Activated naive CD4-positive, alpha-beta T cell treated with anti-CD3 and anti-CD28 coated beads, Interleukin-2, amount 50 U/mL, for 24 hours (primary cell): ENCODE results near the gene LRRC7.

ENCODE experiments used
- H3K27ac Mint-ChIP-seq: one replicate; pipeline ENCODE4 v1.8.0; 2021; ENCODE audit warnings: mild to moderate bottlenecking, mixed read lengths
- H3K27me3 Mint-ChIP-seq: one replicate; pipeline ENCODE4 v1.8.0; 2021; ENCODE audit warnings: mixed read lengths
- H3K36me3 Mint-ChIP-seq: one replicate; pipeline ENCODE4 v1.8.0; 2021; ENCODE audit warnings: mixed read lengths
- H3K4me1 Mint-ChIP-seq: one replicate; pipeline ENCODE4 v1.8.0; 2021; ENCODE audit warnings: mixed read lengths
- H3K4me3 Mint-ChIP-seq: one replicate; pipeline ENCODE4 v1.8.0; 2021; ENCODE audit warnings: mild to moderate bottlenecking, mixed read lengths
- H3K9me3 Mint-ChIP-seq: one replicate; pipeline ENCODE4 v1.8.0; 2021; ENCODE audit warnings: mixed read lengths

The LRRC7 gene

DNA sequence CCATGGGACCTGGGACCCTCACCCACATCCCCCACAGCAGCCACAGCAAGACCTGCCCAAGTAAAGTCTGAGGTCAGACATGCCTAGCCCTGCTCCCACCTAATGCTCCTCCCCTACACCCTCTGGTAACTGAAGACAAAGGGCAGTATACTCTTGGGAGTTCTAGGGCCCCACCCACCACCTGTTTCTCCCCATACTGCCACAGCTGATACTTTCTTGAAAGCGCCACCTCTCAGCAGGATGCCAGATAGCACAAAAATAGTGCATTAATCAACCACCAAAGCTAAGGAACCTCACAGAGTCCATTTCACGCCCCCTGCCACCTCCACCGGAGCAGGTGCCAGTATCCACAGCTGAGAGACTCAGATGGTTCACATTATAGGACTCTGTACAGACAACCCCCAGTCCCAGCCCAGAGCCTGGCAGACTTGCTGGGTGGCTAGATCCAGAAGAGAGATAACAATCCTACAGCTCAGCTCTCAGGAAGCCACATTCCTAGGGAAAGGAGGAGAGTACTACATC lies 399.6 kb downstream of the LRRC7 start:
- H3K27ac Mint-ChIP-seq, result no peak overlapping the region
- H3K36me3 Mint-ChIP-seq, result no peaks in the 10 kb centered on the region
- H3K4me3 Mint-ChIP-seq, result no peak overlapping the region
- H3K27me3 Mint-ChIP-seq, result no peaks in the 10 kb centered on the region
- H3K9me3 Mint-ChIP-seq, result peaks cover 16% of the 10 kb centered on the region
- H3K4me1 Mint-ChIP-seq, result no peaks in the 10 kb centered on the region

DNA sequence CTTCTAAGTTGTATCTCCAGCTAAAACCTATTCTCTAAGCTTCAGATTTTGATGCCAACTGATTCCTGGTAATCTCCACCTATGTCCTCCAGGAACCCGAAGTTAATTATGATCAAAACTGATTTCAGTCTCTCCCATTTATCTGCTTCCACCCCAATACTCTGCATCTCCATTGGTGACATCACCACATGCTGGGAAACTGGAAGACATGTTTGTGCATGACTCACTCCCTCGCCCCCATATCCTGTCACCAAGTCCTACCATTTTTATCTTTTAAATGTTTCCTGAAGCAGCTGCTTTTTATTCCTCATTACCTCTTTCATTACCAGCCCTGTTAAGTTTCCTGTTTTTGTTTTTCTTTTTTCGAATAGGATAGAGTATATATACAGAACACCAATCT lies 409.2 kb downstream of the LRRC7 start:
- no peaks in the 10 kb centered on the region for H3K4me1 Mint-ChIP-seq
- H3K4me3 Mint-ChIP-seq, result no peak overlapping the region
- no peaks in the 10 kb centered on the region for H3K36me3 Mint-ChIP-seq
- peaks cover 10% of the 10 kb centered on the region for H3K9me3 Mint-ChIP-seq
- no peaks in the 10 kb centered on the region for H3K27me3 Mint-ChIP-seq
- no peak overlapping the region for H3K27ac Mint-ChIP-seq

DNA sequence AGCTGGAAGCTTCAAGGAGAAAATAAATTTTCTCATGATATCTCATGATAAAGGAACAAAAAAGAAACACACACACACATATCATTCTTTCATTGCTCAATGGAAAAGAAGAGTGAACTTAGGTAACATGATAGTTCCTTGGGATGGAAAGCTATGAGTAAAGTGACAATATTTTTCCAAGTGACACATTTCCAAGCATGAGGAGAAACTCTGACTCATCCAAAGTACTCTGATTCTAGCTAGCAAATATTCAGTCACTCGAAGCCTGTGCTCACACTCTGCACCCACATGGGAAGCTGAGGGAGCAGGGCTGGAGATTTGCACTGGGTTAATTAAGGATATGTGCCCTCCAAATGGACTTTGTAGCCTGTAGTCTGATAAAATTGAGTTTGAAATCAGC lies 415.3 kb downstream of the LRRC7 start:
- Mint-ChIP-seq H3K27me3 (no peaks in the 10 kb centered on the region), H3K9me3 (no peaks in the 10 kb centered on the region), H3K4me1 (no peaks in the 10 kb centered on the region), H3K27ac (peak overlapping the region; percentile 10), H3K36me3 (no peaks in the 10 kb centered on the region), H3K4me3 (no peak overlapping the region)

DNA sequence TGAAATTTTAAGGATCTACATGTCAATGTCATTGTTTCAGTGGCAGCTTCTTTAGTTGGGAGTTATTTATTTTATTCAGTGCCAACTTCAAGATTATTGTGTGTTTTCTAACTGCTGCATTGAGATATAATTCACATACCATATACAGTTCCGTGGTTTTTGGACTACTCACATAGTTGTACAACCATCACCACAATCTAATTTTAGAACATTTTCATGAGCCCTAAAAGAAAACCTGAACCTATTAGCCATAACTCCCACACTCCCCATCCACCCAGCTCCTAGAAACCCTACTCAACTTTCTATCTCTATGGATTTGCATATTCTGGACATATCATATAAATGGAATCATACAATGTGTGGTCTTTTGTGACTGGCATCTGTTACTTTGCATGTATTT lies 417.7 kb downstream of the LRRC7 start:
- H3K4me1 Mint-ChIP-seq, result no peaks in the 10 kb centered on the region
- H3K36me3 Mint-ChIP-seq, result no peaks in the 10 kb centered on the region
- H3K4me3 Mint-ChIP-seq, result no peak overlapping the region
- H3K27ac Mint-ChIP-seq, result no peak overlapping the region
- no peaks in the 10 kb centered on the region for H3K27me3 Mint-ChIP-seq
- H3K9me3 Mint-ChIP-seq, result no peaks in the 10 kb centered on the region

DNA sequence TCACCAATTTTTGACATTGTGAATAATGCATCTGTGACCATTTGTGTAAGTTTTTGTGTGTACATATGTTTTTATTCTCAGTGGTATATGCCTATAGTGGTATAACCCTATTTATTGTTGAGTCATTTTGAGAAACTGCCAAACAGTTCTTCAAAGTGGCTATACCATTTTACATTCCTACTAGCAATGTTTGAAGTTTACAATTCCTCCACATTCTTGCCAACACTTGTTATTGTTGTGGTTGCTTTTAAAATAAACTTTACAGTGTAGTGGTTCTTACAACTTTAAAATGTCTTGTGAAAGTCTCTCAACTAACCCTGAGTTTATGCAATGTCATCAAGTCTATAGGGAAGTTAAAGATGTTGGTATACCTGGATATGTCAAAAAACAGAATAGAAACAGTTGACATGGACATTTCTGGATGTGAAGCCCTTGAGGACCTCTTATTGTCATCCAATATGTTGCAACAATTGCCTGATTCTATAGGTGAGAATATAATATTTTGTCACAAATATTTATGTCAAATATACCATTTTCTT lies 418.2 kb downstream of the LRRC7 start:
- H3K36me3 Mint-ChIP-seq, result no peaks in the 10 kb centered on the region
- H3K4me1 Mint-ChIP-seq, result no peaks in the 10 kb centered on the region
- H3K4me3 Mint-ChIP-seq, result no peak overlapping the region
- H3K27ac Mint-ChIP-seq, result no peak overlapping the region
- H3K27me3 Mint-ChIP-seq, result no peaks in the 10 kb centered on the region
- no peaks in the 10 kb centered on the region for H3K9me3 Mint-ChIP-seq

DNA sequence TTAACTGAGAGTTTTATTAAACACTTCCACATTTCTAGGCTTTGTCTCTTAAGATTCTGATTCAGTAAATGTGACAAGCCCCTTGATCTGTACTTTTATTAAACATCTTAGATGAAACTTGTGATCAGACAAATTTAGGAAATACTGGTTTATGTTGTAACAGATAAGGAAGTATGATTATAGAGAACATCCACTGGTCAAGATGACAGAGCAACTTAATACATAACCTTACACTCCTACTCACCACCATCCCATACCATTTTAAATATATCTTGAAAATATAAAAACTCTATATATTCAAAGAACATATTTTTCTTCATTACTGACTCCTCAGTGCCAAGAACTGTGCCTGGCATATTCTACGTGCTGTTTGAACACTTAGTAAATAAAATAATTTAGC lies 420.2 kb downstream of the LRRC7 start:
- no peaks in the 10 kb centered on the region for H3K4me1 Mint-ChIP-seq
- H3K36me3 Mint-ChIP-seq, result no peaks in the 10 kb centered on the region
- no peak overlapping the region for H3K27ac Mint-ChIP-seq
- no peaks in the 10 kb centered on the region for H3K27me3 Mint-ChIP-seq
- H3K4me3 Mint-ChIP-seq, result no peak overlapping the region
- no peaks in the 10 kb centered on the region for H3K9me3 Mint-ChIP-seq

DNA sequence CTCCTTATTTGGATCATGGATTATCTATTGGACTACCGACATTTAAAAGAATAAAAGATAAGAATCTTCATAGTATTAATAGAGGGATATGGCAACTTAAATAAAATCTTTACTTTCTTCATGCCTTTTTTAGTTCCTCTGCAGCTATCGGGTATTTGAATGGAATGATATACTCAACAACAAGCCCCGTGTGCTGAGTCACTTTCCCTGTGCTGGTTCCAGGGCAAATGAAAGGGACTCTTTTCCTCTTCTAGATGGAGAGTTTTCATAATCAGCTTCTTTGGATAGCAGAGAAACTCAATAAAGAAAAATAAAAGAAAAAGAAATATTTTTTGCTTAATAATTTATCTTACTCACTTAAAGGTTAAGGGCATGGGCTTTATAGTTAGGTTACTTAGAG lies 423.9 kb downstream of the LRRC7 start:
- Mint-ChIP-seq H3K27ac (no peak overlapping the region), H3K4me1 (no peaks in the 10 kb centered on the region), H3K9me3 (no peaks in the 10 kb centered on the region), H3K4me3 (no peak overlapping the region), H3K36me3 (no peaks in the 10 kb centered on the region), H3K27me3 (no peaks in the 10 kb centered on the region)

DNA sequence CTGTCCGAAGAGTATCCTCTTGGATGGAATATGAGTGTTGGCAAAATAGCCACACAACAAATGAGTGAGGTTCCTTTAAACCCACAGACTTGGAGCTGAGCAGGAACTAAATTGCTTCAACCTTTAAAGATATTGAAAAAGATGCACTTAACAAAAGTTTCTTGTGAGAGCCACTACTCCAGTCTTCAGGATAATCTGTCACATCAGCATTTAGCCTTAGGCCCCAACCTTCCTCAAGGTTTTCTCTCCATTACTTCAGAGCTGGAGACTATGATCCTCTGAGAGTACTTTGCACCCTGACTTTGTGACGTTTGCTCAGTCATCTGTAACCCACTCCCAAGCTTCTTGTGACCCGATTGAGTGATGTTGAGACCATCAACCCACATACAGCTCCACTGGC lies 424.9 kb downstream of the LRRC7 start:
- Mint-ChIP-seq H3K27ac (no peak overlapping the region), H3K4me3 (no peak overlapping the region), H3K27me3 (no peaks in the 10 kb centered on the region), H3K36me3 (no peaks in the 10 kb centered on the region), H3K9me3 (no peaks in the 10 kb centered on the region), H3K4me1 (no peaks in the 10 kb centered on the region)

DNA sequence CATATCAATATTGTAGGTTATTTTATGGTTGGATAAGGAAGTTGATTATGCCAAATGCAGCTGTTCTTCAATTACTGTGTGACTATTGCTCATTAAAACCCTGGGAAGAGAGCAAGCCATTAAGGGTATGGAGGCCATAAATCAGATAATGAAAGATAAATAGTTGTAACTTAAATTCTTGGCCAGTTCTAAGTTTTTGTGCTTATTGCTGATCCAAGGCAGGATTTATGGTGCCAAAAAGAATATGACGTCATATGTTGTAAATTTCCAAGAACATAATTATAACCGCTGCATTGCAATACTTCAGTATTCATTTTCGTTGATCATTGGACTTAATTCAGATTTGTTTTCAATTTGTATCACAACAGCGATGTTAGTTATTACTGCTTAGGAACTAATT lies 426.1 kb downstream of the LRRC7 start:
- H3K4me1 Mint-ChIP-seq, result no peaks in the 10 kb centered on the region
- H3K27ac Mint-ChIP-seq, result no peak overlapping the region
- H3K9me3 Mint-ChIP-seq, result no peaks in the 10 kb centered on the region
- H3K4me3 Mint-ChIP-seq, result no peak overlapping the region
- H3K36me3 Mint-ChIP-seq, result no peaks in the 10 kb centered on the region
- no peaks in the 10 kb centered on the region for H3K27me3 Mint-ChIP-seq

DNA sequence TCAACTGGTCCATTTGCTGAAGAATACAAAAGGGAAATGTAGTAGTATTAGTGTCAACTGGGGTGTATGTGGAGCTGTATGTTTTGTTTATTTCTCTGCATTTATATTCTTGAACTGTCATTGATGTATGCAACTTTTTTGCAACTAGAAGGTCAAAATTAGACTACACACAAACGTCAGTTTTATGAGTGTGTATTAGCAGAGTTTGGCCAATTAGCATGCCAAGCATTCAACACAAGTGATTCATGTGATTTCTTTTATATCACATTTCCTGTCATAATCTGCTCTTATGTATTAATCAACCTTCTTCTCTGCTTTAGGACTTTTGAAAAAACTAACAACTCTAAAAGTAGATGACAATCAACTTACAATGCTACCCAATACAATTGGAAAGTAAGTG lies 426.5 kb downstream of the LRRC7 start:
- H3K36me3 Mint-ChIP-seq, result no peaks in the 10 kb centered on the region
- no peak overlapping the region for H3K27ac Mint-ChIP-seq
- H3K4me1 Mint-ChIP-seq, result no peaks in the 10 kb centered on the region
- no peaks in the 10 kb centered on the region for H3K9me3 Mint-ChIP-seq
- H3K4me3 Mint-ChIP-seq, result no peak overlapping the region
- H3K27me3 Mint-ChIP-seq, result no peaks in the 10 kb centered on the region

DNA sequence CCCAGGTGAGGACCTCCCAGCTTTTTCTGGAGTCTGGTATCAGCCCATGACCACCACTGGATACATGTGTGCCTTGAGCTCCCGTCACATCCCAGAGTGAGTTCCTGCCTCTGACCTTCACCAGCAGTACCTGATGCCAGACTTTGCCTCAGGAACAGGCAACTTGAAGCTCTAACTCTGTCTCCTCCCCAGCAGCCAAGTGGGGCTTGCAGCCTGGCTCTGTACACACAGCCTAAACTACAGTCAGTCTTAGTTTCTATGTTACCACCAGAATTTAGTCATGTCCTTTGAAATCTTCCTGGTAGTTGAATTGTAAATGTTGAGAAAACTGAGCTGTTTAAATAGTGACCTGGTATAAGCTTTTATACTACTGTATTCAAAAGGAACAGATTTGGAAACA lies 431.1 kb downstream of the LRRC7 start:
- Mint-ChIP-seq H3K4me1 (no peaks in the 10 kb centered on the region), H3K27me3 (no peaks in the 10 kb centered on the region)

DNA sequence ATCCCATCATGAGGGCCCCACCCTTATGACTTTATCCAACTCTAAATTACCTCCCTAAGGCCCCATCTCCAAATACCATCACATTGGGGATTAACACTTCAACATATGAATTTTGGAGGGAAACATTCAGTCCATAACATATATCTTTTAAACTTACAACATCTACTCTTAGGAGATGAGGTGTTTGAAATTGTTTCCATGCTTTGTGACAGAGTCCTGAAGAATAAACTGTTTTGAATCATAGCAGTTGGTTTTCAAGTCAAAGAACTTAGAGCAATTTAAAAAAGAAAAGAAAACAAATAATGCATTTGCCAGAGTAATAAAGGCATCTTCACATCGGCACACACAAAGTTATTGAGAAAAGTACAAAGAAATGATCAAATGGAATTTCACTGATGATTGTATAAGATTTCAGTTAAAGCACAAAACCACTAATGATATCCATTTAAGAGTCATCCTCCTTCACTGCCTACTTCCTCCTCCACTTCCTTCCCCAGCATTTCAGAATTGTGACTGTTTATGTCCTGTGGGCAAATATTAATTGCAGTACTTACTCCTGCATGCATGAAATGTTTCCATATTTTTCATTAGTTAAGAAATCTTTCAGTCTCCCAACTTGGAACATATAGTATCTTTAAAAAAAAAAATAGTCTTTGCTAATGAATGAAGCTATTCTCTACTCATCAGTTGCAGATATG lies 435.6 kb downstream of the LRRC7 start:
- Mint-ChIP-seq H3K36me3 (no peaks in the 10 kb centered on the region), H3K27me3 (no peaks in the 10 kb centered on the region), H3K27ac (no peak overlapping the region)

More for the DNA sequence above, 431.1 kb downstream of the LRRC7 start:
- H3K9me3 Mint-ChIP-seq, result no peaks in the 10 kb centered on the region
- no peak overlapping the region for H3K4me3 Mint-ChIP-seq
- no peak overlapping the region for H3K27ac Mint-ChIP-seq
- no peaks in the 10 kb centered on the region for H3K36me3 Mint-ChIP-seq

DNA sequence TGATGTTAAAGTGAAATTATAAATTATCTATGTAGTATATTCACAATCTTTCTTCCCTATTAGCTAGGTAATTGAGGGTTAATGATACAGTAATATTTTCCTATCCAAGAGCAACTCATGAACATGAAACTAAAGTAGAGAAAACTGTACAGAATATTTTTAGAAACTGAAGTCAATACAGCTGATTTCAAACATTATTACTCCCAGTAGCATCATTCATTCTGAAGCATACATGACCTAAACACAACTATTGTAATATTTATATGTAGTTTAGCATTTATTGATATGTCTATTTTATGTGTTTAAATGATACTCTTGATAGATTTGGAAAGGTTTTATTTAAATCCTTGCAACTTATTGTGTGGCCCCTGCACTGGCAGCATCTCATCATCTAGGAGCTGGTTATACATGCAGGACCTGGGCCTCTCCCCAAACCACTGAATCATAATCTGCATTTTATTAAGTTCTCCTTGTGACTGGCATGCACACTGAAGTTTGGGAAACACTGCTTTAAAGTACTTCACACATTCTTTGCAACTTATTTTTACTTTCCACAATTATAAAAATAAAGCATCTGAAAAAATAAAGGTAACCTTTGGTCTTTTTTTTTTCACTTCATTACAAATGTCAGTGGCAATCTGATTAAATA lies 437.8 kb downstream of the LRRC7 start:
- Mint-ChIP-seq H3K4me1 (no peaks in the 10 kb centered on the region), H3K4me3 (no peak overlapping the region), H3K27me3 (no peaks in the 10 kb centered on the region), H3K27ac (no peak overlapping the region), H3K36me3 (no peaks in the 10 kb centered on the region), H3K9me3 (no peaks in the 10 kb centered on the region)

More for the DNA sequence above, 435.6 kb downstream of the LRRC7 start:
- Mint-ChIP-seq H3K4me1 (no peaks in the 10 kb centered on the region), H3K9me3 (no peaks in the 10 kb centered on the region), H3K4me3 (no peak overlapping the region)

DNA sequence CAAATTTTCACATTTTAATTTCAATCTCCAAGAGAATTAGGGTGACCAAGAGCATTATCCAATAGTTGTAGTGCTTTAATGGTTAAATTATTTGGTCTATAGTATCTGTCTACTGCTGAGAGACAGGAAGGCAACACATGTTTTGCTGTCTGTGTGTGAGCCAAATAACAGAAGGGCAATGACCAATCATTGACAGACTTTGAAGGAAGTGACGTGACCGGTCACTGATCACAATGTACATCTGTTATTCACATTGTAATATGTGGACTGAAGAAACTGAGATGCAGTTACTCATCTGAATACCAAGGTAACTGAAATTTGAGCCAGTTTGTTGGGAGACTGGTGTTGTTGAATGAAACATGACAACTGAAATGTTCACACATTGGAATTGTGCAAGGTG lies 440.9 kb downstream of the LRRC7 start:
- H3K4me3 Mint-ChIP-seq, result no peak overlapping the region
- no peaks in the 10 kb centered on the region for H3K9me3 Mint-ChIP-seq
- no peaks in the 10 kb centered on the region for H3K27me3 Mint-ChIP-seq
- H3K36me3 Mint-ChIP-seq, result no peaks in the 10 kb centered on the region
- no peak overlapping the region for H3K27ac Mint-ChIP-seq
- H3K4me1 Mint-ChIP-seq, result no peaks in the 10 kb centered on the region

DNA sequence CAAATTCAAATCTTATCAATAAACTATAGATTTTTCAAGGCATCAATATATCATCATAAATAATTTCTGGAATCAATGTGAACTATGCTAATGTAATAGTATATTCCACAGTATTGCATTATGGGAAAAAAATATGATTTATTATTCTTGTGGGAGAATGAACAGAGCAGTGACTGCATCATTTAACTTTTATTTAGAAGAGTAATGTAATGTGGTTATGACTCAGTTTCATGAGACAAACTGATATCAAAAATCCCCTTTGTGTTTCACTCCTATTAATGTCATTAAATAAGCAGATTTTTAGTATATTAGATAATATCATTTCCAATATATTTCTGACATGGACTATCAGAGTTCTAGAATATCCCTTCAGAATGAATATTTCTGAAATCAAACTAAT lies 450.0 kb downstream of the LRRC7 start:
- Mint-ChIP-seq H3K27ac (no peak overlapping the region), H3K9me3 (no peaks in the 10 kb centered on the region), H3K36me3 (no peaks in the 10 kb centered on the region), H3K27me3 (no peaks in the 10 kb centered on the region), H3K4me3 (no peak overlapping the region), H3K4me1 (no peaks in the 10 kb centered on the region)

DNA sequence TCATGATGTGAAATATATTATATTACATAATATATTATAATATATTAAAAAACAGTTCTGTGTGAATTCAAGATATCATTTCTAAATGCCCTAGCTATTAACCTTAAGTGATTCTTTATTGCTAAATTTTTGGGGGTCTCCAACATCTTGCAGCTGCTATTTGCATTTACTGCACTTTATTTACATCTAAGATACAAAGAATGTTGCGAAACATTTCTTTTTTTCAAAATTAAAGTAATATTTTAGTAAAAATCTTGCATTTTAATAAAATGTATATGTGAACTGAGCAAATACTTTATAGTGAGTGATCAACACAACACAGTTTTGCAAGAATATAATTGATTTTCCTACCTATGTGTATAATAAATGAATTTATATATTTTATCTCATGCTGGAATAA lies 456.6 kb downstream of the LRRC7 start:
- Mint-ChIP-seq H3K36me3 (no peaks in the 10 kb centered on the region), H3K27me3 (no peaks in the 10 kb centered on the region), H3K9me3 (no peaks in the 10 kb centered on the region), H3K4me3 (no peak overlapping the region), H3K27ac (no peak overlapping the region), H3K4me1 (no peaks in the 10 kb centered on the region)
